ENCODE data around the gene CCDC60.
A peak's percentile ranks its signal among the peaks of the same experiment; 100 is the strongest.

Gene CCDC60

DNA sequence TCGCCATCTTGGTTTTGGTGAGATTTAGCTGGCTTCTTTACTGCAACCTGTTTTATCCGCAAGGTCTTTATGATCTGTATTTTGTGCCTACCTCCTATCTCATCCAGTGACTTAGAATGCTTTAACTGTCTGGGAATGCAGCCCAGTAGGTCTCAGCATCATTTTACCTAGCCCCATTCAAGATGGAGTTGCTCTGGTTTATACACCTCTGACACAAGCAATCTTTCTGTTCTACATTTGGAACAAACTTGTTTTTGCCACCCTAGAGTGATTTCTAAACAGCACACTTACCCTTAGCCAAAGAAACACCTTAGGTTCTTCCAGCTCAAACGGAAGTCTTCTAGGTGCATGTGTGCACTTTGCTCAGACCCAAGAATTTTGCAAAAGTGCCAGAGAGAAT lies 122.3 kb downstream of the CCDC60 start:
- Histone ChIP-seq H3K27me3 (ENCODE audit: insufficient read depth, low read length, poor library complexity) (no peaks in the 10 kb centered on the region), H2AK5ac (ENCODE audit: low read length) (no peak overlapping the region), H3K56ac (ENCODE audit: low read length) (no peak overlapping the region), H2BK15ac (replicated peaks; ENCODE audit: low read depth) (no peak overlapping the region), H3K36me3 (ENCODE audit: control insufficient read depth, insufficient read depth, low read length) (no peaks in the 10 kb centered on the region), H3K4me3 (ENCODE audit: low read length) (no peak overlapping the region), H2BK5ac (ENCODE audit: low read length) (no peak overlapping the region), H3K4me2 (ENCODE audit: low read length) (no peak overlapping the region), H3K4me1 (ENCODE audit: control insufficient read depth, low read depth, low read length) (peaks cover 6% of the 10 kb centered on the region), H4K5ac (ENCODE audit: low read length) (no peak overlapping the region), H3K18ac (ENCODE audit: low read length) (no peak overlapping the region), H3K4ac (ENCODE audit: low read depth, low read length) (no peak overlapping the region), H2BK120ac (ENCODE audit: low read depth, low read length) (no peak overlapping the region), H3K79me2 (ENCODE audit: control insufficient read depth, insufficient read depth, low read length) (no peaks in the 10 kb centered on the region), H3K27ac (ENCODE audit: low read depth, low read length) (peak overlapping the region; percentile 8), H3K79me1 (ENCODE audit: low read length) (no peaks in the 10 kb centered on the region), H3K23ac (ENCODE audit: low read length) (no peak overlapping the region), H4K8ac (ENCODE audit: low read depth, low read length) (no peak overlapping the region), H3K9ac (ENCODE audit: low read length) (no peak overlapping the region)
- no CpG with 5 or more reads among the region's 3 CpGs for WGBS (ENCODE audit: extremely low coverage, insufficient coverage, low lambda C conversion rate)
- DNase-seq, result no peak

DNA sequence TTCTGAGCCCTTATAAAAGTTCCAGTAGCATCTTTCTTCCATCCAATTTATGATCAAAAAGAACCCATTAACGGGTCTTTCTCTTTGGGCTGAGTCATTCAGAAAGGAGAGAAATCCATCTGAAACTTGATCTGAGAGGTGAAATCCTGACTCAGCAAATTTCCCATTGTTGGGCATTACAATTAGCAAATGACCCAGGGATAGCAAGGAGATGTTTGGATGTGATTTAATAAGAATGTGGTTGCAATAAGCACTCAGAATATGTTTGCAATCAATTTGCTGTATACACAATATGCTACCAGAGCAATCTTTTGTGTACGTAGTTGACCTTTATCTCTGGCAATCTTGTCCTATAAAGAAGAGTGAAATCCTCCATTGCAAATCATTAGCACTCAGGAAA lies 122.7 kb downstream of the CCDC60 start:
- DNase-seq, result peak; percentile 60

GRCh38 chr12:119459481-119459880 lies 125.0 kb downstream of the CCDC60 start:
- Histone ChIP-seq H2BK15ac (replicated peaks; ENCODE audit: low read depth) (no peak overlapping the region), H3K36me3 (ENCODE audit: control insufficient read depth, insufficient read depth, low read length) (no peaks in the 10 kb centered on the region), H2BK120ac (ENCODE audit: low read depth, low read length) (no peak overlapping the region), H3K27ac (ENCODE audit: low read depth, low read length) (no peak overlapping the region), H4K8ac (ENCODE audit: low read depth, low read length) (no peak overlapping the region), H3K9ac (ENCODE audit: low read length) (no peak overlapping the region), H2BK5ac (ENCODE audit: low read length) (no peak overlapping the region), H3K23ac (ENCODE audit: low read length) (no peak overlapping the region), H3K4me3 (ENCODE audit: low read length) (no peak overlapping the region), H2AK5ac (ENCODE audit: low read length) (no peak overlapping the region), H3K4me1 (ENCODE audit: control insufficient read depth, low read depth, low read length) (peaks cover 6% of the 10 kb centered on the region), H3K4me2 (ENCODE audit: low read length) (no peak overlapping the region), H4K5ac (ENCODE audit: low read length) (no peak overlapping the region), H3K56ac (ENCODE audit: low read length) (no peak overlapping the region), H3K79me1 (ENCODE audit: low read length) (no peaks in the 10 kb centered on the region), H3K4ac (ENCODE audit: low read depth, low read length) (no peak overlapping the region), H3K18ac (ENCODE audit: low read length) (no peak overlapping the region), H3K27me3 (ENCODE audit: insufficient read depth, low read length, poor library complexity) (no peaks in the 10 kb centered on the region), H3K79me2 (ENCODE audit: control insufficient read depth, insufficient read depth, low read length) (no peaks in the 10 kb centered on the region)
- peak; percentile 28 for DNase-seq

More for the DNA sequence above, 122.7 kb downstream of the CCDC60 start:
- H3K9ac ChIP-seq (ENCODE audit: low read length), result no peak overlapping the region
- H3K23ac ChIP-seq (ENCODE audit: low read length), result no peak overlapping the region
- no peak overlapping the region for H2BK120ac ChIP-seq (ENCODE audit: low read depth, low read length)
- H3K27me3 ChIP-seq (ENCODE audit: insufficient read depth, low read length, poor library complexity), result no peaks in the 10 kb centered on the region
- H3K4ac ChIP-seq (ENCODE audit: low read depth, low read length), result no peak overlapping the region
- no peak overlapping the region for H3K27ac ChIP-seq (ENCODE audit: low read depth, low read length)
- no peaks in the 10 kb centered on the region for H3K79me2 ChIP-seq (ENCODE audit: control insufficient read depth, insufficient read depth, low read length)
- H3K4me3 ChIP-seq (ENCODE audit: low read length), result no peak overlapping the region
- no peak overlapping the region for H3K56ac ChIP-seq (ENCODE audit: low read length)
- no peaks in the 10 kb centered on the region for H3K36me3 ChIP-seq (ENCODE audit: control insufficient read depth, insufficient read depth, low read length)
- no peak overlapping the region for H2BK15ac ChIP-seq (replicated peaks; ENCODE audit: low read depth)
- no peak overlapping the region for H3K18ac ChIP-seq (ENCODE audit: low read length)
- H2BK5ac ChIP-seq (ENCODE audit: low read length), result no peak overlapping the region
- H4K8ac ChIP-seq (ENCODE audit: low read depth, low read length), result no peak overlapping the region
- H4K5ac ChIP-seq (ENCODE audit: low read length), result no peak overlapping the region
- H2AK5ac ChIP-seq (ENCODE audit: low read length), result no peak overlapping the region
- peaks cover 6% of the 10 kb centered on the region for H3K4me1 ChIP-seq (ENCODE audit: control insufficient read depth, low read depth, low read length)
- no peaks in the 10 kb centered on the region for H3K79me1 ChIP-seq (ENCODE audit: low read length)
- no CpG with 5 or more reads among the region's 2 CpGs for WGBS (ENCODE audit: extremely low coverage, insufficient coverage, low lambda C conversion rate)
- H3K4me2 ChIP-seq (ENCODE audit: low read length), result no peak overlapping the region

GRCh38 chr12:119460876-119461275 lies 126.3 kb downstream of the CCDC60 start:
- no peaks in the 10 kb centered on the region for H3K79me2 ChIP-seq (ENCODE audit: control insufficient read depth, insufficient read depth, low read length)
- no peaks in the 10 kb centered on the region for H3K36me3 ChIP-seq (ENCODE audit: control insufficient read depth, insufficient read depth, low read length)
- H3K23ac ChIP-seq (ENCODE audit: low read length), result no peak overlapping the region
- H3K9ac ChIP-seq (ENCODE audit: low read length), result no peak overlapping the region
- H2BK15ac ChIP-seq (replicated peaks; ENCODE audit: low read depth), result no peak overlapping the region
- no peaks in the 10 kb centered on the region for H3K27me3 ChIP-seq (ENCODE audit: insufficient read depth, low read length, poor library complexity)
- H3K4ac ChIP-seq (ENCODE audit: low read depth, low read length), result no peak overlapping the region
- no peak overlapping the region for H3K18ac ChIP-seq (ENCODE audit: low read length)
- H2AK5ac ChIP-seq (ENCODE audit: low read length), result no peak overlapping the region
- no peak overlapping the region for H3K56ac ChIP-seq (ENCODE audit: low read length)
- no peak overlapping the region for H3K27ac ChIP-seq (ENCODE audit: low read depth, low read length)
- no peaks in the 10 kb centered on the region for H3K79me1 ChIP-seq (ENCODE audit: low read length)
- no peak overlapping the region for H2BK120ac ChIP-seq (ENCODE audit: low read depth, low read length)
- no CpG with 5 or more reads among the region's 3 CpGs for WGBS (ENCODE audit: extremely low coverage, insufficient coverage, low lambda C conversion rate)
- no peak overlapping the region for H2BK5ac ChIP-seq (ENCODE audit: low read length)
- H4K5ac ChIP-seq (ENCODE audit: low read length), result no peak overlapping the region
- H3K4me1 ChIP-seq (ENCODE audit: control insufficient read depth, low read depth, low read length), result peaks cover 6% of the 10 kb centered on the region
- H3K4me2 ChIP-seq (ENCODE audit: low read length), result no peak overlapping the region
- H4K8ac ChIP-seq (ENCODE audit: low read depth, low read length), result no peak overlapping the region
- no peak overlapping the region for H3K4me3 ChIP-seq (ENCODE audit: low read length)
- no peak for DNase-seq

- WGBS (ENCODE audit: extremely low coverage, insufficient coverage, low lambda C conversion rate), result no CpG with 5 or more reads among the region's 8 CpGs
- Histone ChIP-seq H3K79me2 (ENCODE audit: control insufficient read depth, insufficient read depth, low read length) (no peaks in the 10 kb centered on the region), H3K4me3 (ENCODE audit: low read length) (no peak overlapping the region), H3K27ac (ENCODE audit: low read depth, low read length) (no peak overlapping the region), H2BK120ac (ENCODE audit: low read depth, low read length) (no peak overlapping the region), H3K9ac (ENCODE audit: low read length) (no peak overlapping the region), H3K18ac (ENCODE audit: low read length) (no peak overlapping the region), H3K4me2 (ENCODE audit: low read length) (no peak overlapping the region), H3K79me1 (ENCODE audit: low read length) (no peaks in the 10 kb centered on the region), H3K23ac (ENCODE audit: low read length) (no peak overlapping the region), H3K56ac (ENCODE audit: low read length) (no peak overlapping the region), H3K4ac (ENCODE audit: low read depth, low read length) (no peak overlapping the region), H2AK5ac (ENCODE audit: low read length) (no peak overlapping the region), H2BK5ac (ENCODE audit: low read length) (no peak overlapping the region), H2BK15ac (replicated peaks; ENCODE audit: low read depth) (no peak overlapping the region), H4K5ac (ENCODE audit: low read length) (no peak overlapping the region), H3K4me1 (ENCODE audit: control insufficient read depth, low read depth, low read length) (peaks cover 6% of the 10 kb centered on the region), H3K36me3 (ENCODE audit: control insufficient read depth, insufficient read depth, low read length) (no peaks in the 10 kb centered on the region), H4K8ac (ENCODE audit: low read depth, low read length) (no peak overlapping the region), H3K27me3 (ENCODE audit: insufficient read depth, low read length, poor library complexity) (no peaks in the 10 kb centered on the region)
- DNase-seq, result no peak
Measured at GRCh38 chr12:119461636-119462214, 127.2 kb downstream of the CCDC60 start.

- Histone ChIP-seq H2AK5ac (ENCODE audit: low read length) (no peak overlapping the region), H3K4ac (ENCODE audit: low read depth, low read length) (no peak overlapping the region), H3K18ac (ENCODE audit: low read length) (no peak overlapping the region), H3K79me1 (ENCODE audit: low read length) (no peaks in the 10 kb centered on the region), H3K23ac (ENCODE audit: low read length) (no peak overlapping the region), H2BK15ac (replicated peaks; ENCODE audit: low read depth) (no peak overlapping the region), H3K4me1 (ENCODE audit: control insufficient read depth, low read depth, low read length) (no peaks in the 10 kb centered on the region), H3K79me2 (ENCODE audit: control insufficient read depth, insufficient read depth, low read length) (no peaks in the 10 kb centered on the region), H3K36me3 (ENCODE audit: control insufficient read depth, insufficient read depth, low read length) (no peaks in the 10 kb centered on the region), H4K5ac (ENCODE audit: low read length) (no peak overlapping the region), H3K27me3 (ENCODE audit: insufficient read depth, low read length, poor library complexity) (no peaks in the 10 kb centered on the region), H2BK120ac (ENCODE audit: low read depth, low read length) (no peak overlapping the region), H3K9ac (ENCODE audit: low read length) (no peak overlapping the region), H3K4me2 (ENCODE audit: low read length) (no peak overlapping the region), H3K4me3 (ENCODE audit: low read length) (no peak overlapping the region), H2BK5ac (ENCODE audit: low read length) (no peak overlapping the region), H3K27ac (ENCODE audit: low read depth, low read length) (no peak overlapping the region), H4K8ac (ENCODE audit: low read depth, low read length) (no peak overlapping the region), H3K56ac (ENCODE audit: low read length) (no peak overlapping the region)
- DNase-seq, result no peak
- no CpG with 5 or more reads among the region's 8 CpGs for WGBS (ENCODE audit: extremely low coverage, insufficient coverage, low lambda C conversion rate)
Measured at GRCh38 chr12:119463211-119463926, 128.8 kb downstream of the CCDC60 start.

Data from mesendoderm (in vitro differentiated cells).